A549 (cell line): Measurements from ENCODE around the gene LDLRAD3. TPM values are rescaled to one million over a fixed set of nuclear protein-coding genes. Genes with fewer than 3 reads are reported as not detected.

ENCODE experiments used
- ATAC-seq, 2 experiments: fragments of 200-7000 bp in 1 of 2; fragments of >200 bp in 1 of 2; cut with Nextera tagmentation in 1 of 2; cut with Tn5 transposase in 1 of 2; 3 replicates each; pipeline versions ENCODE4 v1.8.0 to v1.9.1; 2018 to 2020; ENCODE audit warnings: mild to moderate bottlenecking in 1 of 2, moderate library complexity in 1 of 2
- CTCF ChIA-PET: fragments of 300-600 bp; sonication (Branson Sonifier 250); formaldehyde crosslinking; extraction: SDS; loops from one replicate; lab custom pipeline; 2021; ENCODE audit warnings: antibody characterized with exemption, inconsistent platforms; lab: Yijun Ruan, JAX
- POLR2A ChIA-PET: fragments of 350-600 bp; formaldehyde crosslinking; extraction: SDS; loops from one replicate; lab custom pipeline; 2021; ENCODE audit warnings: antibody characterized with exemption, inconsistent platforms; lab: Yijun Ruan, JAX
- DNase-seq, 2 experiments: peaks; one replicate each; pipeline versions ENCODE4 v3.0.0 to v3.0.0-alpha.2; 2011 to 2016; ENCODE audit warnings: low read depth in 1 of 2, low spot score in 1 of 2
- FAIRE-seq: peaks from 2 replicates; lab custom pipeline; 2011; peaks lifted over from hg19 to GRCh38; lab: Jason Lieb, UNC
- H3K27ac ChIP-seq, 2 experiments: fragments of >200 bp; sonication (Bioruptor Twin); formaldehyde crosslinking; 3 replicates each; pipeline ENCODE4 v1.5.1; 2016 to 2017
- H3K4me1 ChIP-seq: fragments of >200 bp; sonication (Bioruptor Twin); formaldehyde crosslinking; 3 replicates; pipeline ENCODE4 v1.6.1; 2016
- H3K4me2 ChIP-seq: fragments of >200 bp; sonication (Bioruptor Twin); formaldehyde crosslinking; 3 replicates; pipeline ENCODE4 v1.6.1; 2016
- H3K4me3 ChIP-seq: fragments of >200 bp; sonication (Bioruptor Twin); formaldehyde crosslinking; 3 replicates; pipeline ENCODE4 v1.5.1; 2016
- H3K9me3 ChIP-seq: fragments of >200 bp; sonication (Bioruptor Twin); formaldehyde crosslinking; 3 replicates; pipeline ENCODE4 v1.6.1; 2016
- EHF ChIP-seq: fragments of 250-450 bp; sonication (Bioruptor Pico); IDR thresholded peaks from 2 replicates; pipeline ENCODE4 v1.5.0; 2020; ENCODE audit warnings: mild to moderate bottlenecking
- EP300 ChIP-seq, 2 experiments: fragments of >200 bp; sonication (Bioruptor Twin); formaldehyde crosslinking; IDR thresholded peaks; 2 replicates in 1 of 2; 3 replicates in 1 of 2; pipeline ENCODE4 v1.6.1; 2016 to 2017
- HDAC2 ChIP-seq: fragments of 200-600 bp; sonication (generic); IDR thresholded peaks from 2 replicates; pipeline ENCODE4 v1.6.1; 2016
- KDM1A ChIP-seq: fragments of 200-600 bp; sonication (generic); IDR thresholded peaks from 2 replicates; pipeline ENCODE4 v1.6.1; 2016; ENCODE audit warnings: low read depth, mild to moderate bottlenecking
- KDM5A ChIP-seq: fragments of 200-600 bp; sonication (generic); IDR thresholded peaks from 2 replicates; pipeline ENCODE4 v1.6.1; 2016; ENCODE audit warnings: antibody characterized with exemption, mild to moderate bottlenecking
- MAZ ChIP-seq: fragments of 150-350 bp; IDR thresholded peaks from 2 replicates; pipeline ENCODE4 v1.6.1; 2014; ENCODE audit warnings: antibody characterized with exemption, low read depth, low read length, borderline replicate concordance
- NPAS2 ChIP-seq: fragments of 250-450 bp; sonication (Bioruptor Pico); IDR thresholded peaks from 2 replicates; pipeline ENCODE4 v1.8.0; 2022; ENCODE audit warnings: mild to moderate bottlenecking, moderate library complexity, borderline replicate concordance
- PHF8 ChIP-seq: fragments of 200-600 bp; sonication (generic); IDR thresholded peaks from 2 replicates; pipeline ENCODE4 v1.6.1; 2016; ENCODE audit warnings: low read depth, mild to moderate bottlenecking, antibody characterized with exemption, moderate library complexity, borderline replicate concordance
- POLR2AphosphoS2 ChIP-seq: conservative IDR thresholded peaks from 2 replicates; pipeline ENCODE4 v1.6.1; 2012; ENCODE audit warnings: low read length, improper control_type of control experiment, inconsistent platforms
- RNF2 ChIP-seq: fragments of 200-600 bp; sonication (generic); IDR thresholded peaks from 2 replicates; pipeline ENCODE4 v1.6.1; 2016; ENCODE audit warnings: low read depth, mild to moderate bottlenecking, antibody characterized with exemption, moderate library complexity, borderline replicate concordance
- SMC3 ChIP-seq: fragments of >200 bp; sonication (Bioruptor Twin); formaldehyde crosslinking; IDR thresholded peaks from 3 replicates; pipeline ENCODE4 v1.6.1; 2018; ENCODE audit warnings: inconsistent platforms
- SREBF2 ChIP-seq: fragments of 450-650 bp; IDR thresholded peaks from 2 replicates; pipeline ENCODE4 v1.6.1; 2014; ENCODE audit warnings: mild to moderate bottlenecking, moderate library complexity
- TFCP2L1 ChIP-seq: fragments of 250-450 bp; sonication (Bioruptor Pico); IDR thresholded peaks from 2 replicates; pipeline ENCODE4 v1.5.0; 2021; ENCODE audit warnings: mild to moderate bottlenecking
- TP53 ChIP-seq: fragments of 250-450 bp; sonication (Bioruptor Pico); IDR thresholded peaks from 2 replicates; pipeline ENCODE4 v1.5.0; 2021; ENCODE audit warnings: mild to moderate bottlenecking, moderate library complexity
- USF2 ChIP-seq: fragments of 450-650 bp; IDR thresholded peaks from 2 replicates; pipeline ENCODE4 v1.6.1; 2014; ENCODE audit warnings: antibody characterized with exemption
- ZC3H11A ChIP-seq: fragments of 450-650 bp; IDR thresholded peaks from 2 replicates; pipeline ENCODE4 v1.6.1; 2014; ENCODE audit warnings: antibody characterized with exemption, mild to moderate bottlenecking
- ZNF302 ChIP-seq: fragments of 250-450 bp; sonication (Bioruptor Pico); IDR thresholded peaks from 2 replicates; pipeline ENCODE4 v1.9.0; 2021; ENCODE audit warnings: inconsistent platforms, mild to moderate bottlenecking, moderate library complexity
- WGBS: methylation state at CpG from one replicate; pipeline ENCODE4 v1.1.6; 2017; ENCODE audit errors: missing lambda C conversion rate; 5-methylcytosine and 5-hydroxymethylcytosine counted together
- polyA plus RNA-seq, 4 experiments: library from polyadenylated mRNA; depleted of rRNA in 3 of 4; stranded (reverse); fragments of >200 nt; fragmentation: RNase III in 1 of 4; extraction: RNeasy Plus Mini Kit Qiagen cat#74134 plus additional on column Dnase treatment in 1 of 4; gene quantifications; 2 replicates in 3 of 4; 3 replicates in 1 of 4; pipeline ENCODE4 v1.2.3, GENCODE V29; 2011 to 2017

Gene LDLRAD3
- polyA plus RNA-seq, 2 of the 4 experiments (the other 2 are of a cell fraction) = 10.5 to 13.2 TPM

DNA sequence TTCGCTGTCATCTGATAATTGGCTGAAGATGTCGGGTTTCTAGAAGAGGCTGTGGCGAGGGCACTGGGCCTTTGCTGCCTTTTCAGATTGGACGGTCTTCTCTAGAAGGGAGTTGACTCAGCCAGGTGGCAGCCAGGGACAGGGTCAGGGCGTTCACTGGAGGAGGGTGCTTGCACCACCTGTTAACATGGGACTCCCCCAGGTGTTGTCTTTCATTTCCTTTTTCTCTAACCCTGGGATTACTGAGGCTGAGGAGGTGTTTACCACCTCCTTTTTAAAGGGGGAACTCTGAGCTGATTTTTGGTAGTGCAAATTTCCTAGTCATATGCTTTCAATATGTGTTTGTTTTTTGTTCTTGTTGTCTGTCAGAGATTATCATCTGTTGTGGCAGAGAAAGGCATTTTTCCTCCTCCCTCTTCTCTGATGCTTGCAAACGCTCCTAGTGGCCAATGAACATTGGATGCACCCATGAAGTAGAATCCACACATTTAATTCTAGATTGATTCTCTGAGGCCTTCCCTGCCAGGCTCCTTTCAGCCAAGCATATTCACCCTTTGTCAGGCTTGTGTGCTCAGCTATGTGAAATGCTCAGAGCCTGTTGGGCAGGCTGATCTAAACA is 54.1 kb downstream of the LDLRAD3 start:
- TF ChIP-seq MAZ (no peak), TP53 (CRISPR knock-in tag) (no peak), SREBF2 (no peak), POLR2AphosphoS2 (no peak), ZC3H11A (no peak), ZNF302 (CRISPR knock-in tag) (no peak)
- Histone ChIP-seq H3K4me1 (no peaks in the 10 kb centered on the region), H3K4me2 (no peak overlapping the region), H3K4me3 (no peak overlapping the region), H3K27ac (no peak overlapping the region), H3K9me3 (no peaks in the 10 kb centered on the region)
- POLR2A ChIA-PET = no interaction called here
- no peak for ATAC-seq
- CTCF ChIA-PET = interaction anchor here (1.0 kb wide), 1 partner anchor 9 kb away, joined by 3 read pairs; no protein-coding TSS in a partner anchor
- 94% methylated on average over 6 of the region's 6 CpGs for WGBS
- FAIRE-seq = no peak
- DNase-seq = no peak

- no peak for TF ChIP-seq SMC3
- TF ChIP-seq USF2 = no peak
- no peak for TF ChIP-seq TFCP2L1 (CRISPR knock-in tag)
- no peak overlapping the region for H3K27ac ChIP-seq
- WGBS = 89% methylated on average over 6 of the region's 6 CpGs
- no peak overlapping the region for H3K4me2 ChIP-seq
- ATAC-seq (no peak), FAIRE-seq (no peak), DNase-seq (no peak)
- ChIA-PET POLR2A (no interaction called here), CTCF (interaction anchor here (1.0 kb wide), 1 partner anchor 8 kb away, joined by 3 read pairs; no protein-coding TSS in a partner anchor)
- no peak overlapping the region for H3K4me3 ChIP-seq
- H3K4me1 ChIP-seq = no peaks in the 10 kb centered on the region
- H3K9me3 ChIP-seq = no peaks in the 10 kb centered on the region
Observed at GRCh38 chr11:35998634-35999033, 54.8 kb downstream of the LDLRAD3 start.

DNA sequence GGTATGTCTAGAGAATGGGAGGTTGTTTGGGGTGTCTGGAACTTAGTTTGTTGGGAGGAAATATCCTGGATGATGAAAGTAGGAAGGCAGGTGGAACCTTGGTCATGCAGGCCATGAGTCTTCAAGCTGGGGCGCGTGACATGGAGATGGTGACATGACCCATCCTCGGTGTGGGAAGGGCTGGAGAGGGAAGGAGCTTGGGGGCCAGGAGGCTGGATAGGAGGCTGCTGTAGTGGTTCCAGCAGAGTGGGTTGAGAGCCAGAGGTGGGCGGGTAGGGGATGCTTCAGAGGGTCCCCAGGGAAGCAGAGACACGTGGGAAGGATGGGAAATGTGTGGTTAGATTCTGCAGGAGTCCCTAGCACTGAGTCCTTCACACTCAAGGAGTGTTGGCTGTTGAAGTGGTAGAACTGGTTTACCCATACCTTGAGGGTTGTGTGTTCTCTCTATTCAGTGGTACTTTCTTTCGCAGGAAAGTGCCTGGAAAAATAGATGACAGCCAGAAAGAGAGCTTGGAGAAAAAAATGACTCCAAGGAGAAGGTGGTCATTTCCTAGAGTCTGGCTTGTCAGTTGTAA is 56.8 kb downstream of the LDLRAD3 start:
- POLR2A ChIA-PET = no interaction called here
- DNase-seq = no peak
- WGBS = 89% methylated on average over 6 of the region's 6 CpGs

GRCh38 chr11:36002196-36002595 is 58.3 kb downstream of the LDLRAD3 start:
- Histone ChIP-seq H3K4me3 (no peak overlapping the region), H3K9me3 (peaks cover 7% of the 10 kb centered on the region; the same call in 2 of the 3 replicates), H3K27ac (no peak overlapping the region), H3K4me2 (no peak overlapping the region), H3K4me1 (no peaks in the 10 kb centered on the region)
- ChIA-PET CTCF (interaction anchor here (0.9 to 1.0 kb wide), 2 partner anchors 12 to 203 kb away, joined by 3 read pairs; no protein-coding TSS in a partner anchor), POLR2A (no interaction called here)
- no peak for FAIRE-seq
- no peak for DNase-seq
- TF ChIP-seq NPAS2 (CRISPR knock-in tag) (no peak), KDM5A (no peak), KDM1A (no peak), PHF8 (no peak)
- 86% methylated on average over 6 of the region's 6 CpGs for WGBS
- ATAC-seq = no peak

More for the DNA sequence above, 56.8 kb downstream of the LDLRAD3 start:
- H3K27ac ChIP-seq = no peak overlapping the region
- no peak for ATAC-seq
- no peaks in the 10 kb centered on the region for H3K4me1 ChIP-seq
- FAIRE-seq = no peak
- CTCF ChIA-PET = interaction anchor here (1.3 kb wide), 1 partner anchor 179 kb away, joined by 3 read pairs; no protein-coding TSS in a partner anchor
- H3K9me3 ChIP-seq = peaks cover 7% of the 10 kb centered on the region; the same call in 2 of the 3 replicates
- TF ChIP-seq MAZ (no peak), EHF (CRISPR knock-in tag) (no peak), KDM5A (no peak), HDAC2 (no peak), EP300 (IDR thresholded peaks at IDR 0.05) (no peak), RNF2 (no peak)
- TF ChIP-seq, all 56 proteins: peak for 0
- no peak overlapping the region for H3K4me2 ChIP-seq
- H3K4me3 ChIP-seq = no peak overlapping the region
